Left ventricle myocardium superior (tissue), 1 donor: ENCODE measurements around the gene EVI5L. TPM values are rescaled to one million over a fixed set of nuclear protein-coding genes. Genes with fewer than 3 reads are reported as not detected.

Experiments used
- ATAC-seq: fragments of 200-7000 bp; cut with Tn5 transposase; one replicate; pipeline ENCODE4 v1.9.1; 2020; ENCODE audit warnings: mild to moderate bottlenecking, moderate library complexity
- DNase-seq: peaks from one replicate; pipeline ENCODE4 v3.0.0-alpha.2; 2020
- intact Hi-C: fragments of 100-400 bp; cut with micrococcal nuclease; formaldehyde crosslinking; loops from one replicate; pipeline ENCODE4 v1.11.0; 2022
- total RNA-seq: library from RNA; stranded (reverse); fragmentation: NEBNext Ultra II Directional; extraction: Animal tissue kit (Norgen Biotek cat#: 25700); gene quantifications from one replicate; pipeline ENCODE4 v1.2.1, GENCODE V29; 2021
- donor health status: DM: no; HTN: yes; CAD: no; lungs with severe emphysema.

EVI5L gene
- total RNA-seq, 1 donor from 2014 or later, result 23.5 TPM

DNA sequence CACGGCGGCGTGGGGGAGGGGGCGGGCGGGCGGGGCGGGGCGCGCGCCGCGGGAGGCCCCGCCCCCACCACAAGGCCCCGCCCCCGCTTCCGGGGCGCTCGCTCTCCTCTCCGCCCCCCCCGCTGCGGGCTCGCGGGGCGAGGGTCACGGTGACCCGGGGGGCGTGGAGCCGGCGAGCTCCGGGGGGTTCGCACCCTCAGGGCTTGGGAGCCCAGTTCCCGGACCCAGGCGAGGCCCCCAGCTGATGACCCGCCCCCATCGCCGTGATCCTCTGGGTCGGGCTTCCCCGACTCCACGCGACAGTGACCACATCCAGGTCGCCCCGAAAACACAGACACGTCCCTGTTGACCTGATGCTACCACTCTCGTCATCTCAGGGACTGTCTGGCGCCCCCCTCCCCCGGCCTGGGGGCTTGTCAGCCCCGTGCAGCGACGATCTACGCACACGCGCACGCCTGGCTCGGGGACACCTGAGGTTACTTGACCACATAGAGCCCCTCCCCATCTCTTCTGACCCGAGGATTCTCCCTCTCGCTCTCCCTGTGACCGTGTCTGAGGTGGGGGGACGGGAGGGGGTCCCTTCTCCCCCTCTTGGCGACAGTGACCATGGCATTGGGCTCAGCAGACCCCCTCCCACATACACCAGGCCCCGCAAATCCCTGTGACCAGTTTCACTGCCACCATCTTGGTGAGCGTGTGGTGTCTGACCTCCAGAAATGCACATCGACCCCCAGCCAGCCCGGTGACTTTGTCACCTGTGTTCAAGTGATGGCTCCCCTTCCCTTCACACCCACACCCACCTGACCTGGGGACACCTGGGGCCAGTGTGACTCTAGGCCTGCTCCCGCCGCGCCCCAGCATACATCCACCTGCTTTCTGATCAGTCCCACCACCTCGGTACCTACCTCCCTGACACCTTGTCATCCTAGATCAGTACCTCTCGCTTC is 74.3 kb downstream of the EVI5L start:
- intact Hi-C loops, result no loop called here

DNA sequence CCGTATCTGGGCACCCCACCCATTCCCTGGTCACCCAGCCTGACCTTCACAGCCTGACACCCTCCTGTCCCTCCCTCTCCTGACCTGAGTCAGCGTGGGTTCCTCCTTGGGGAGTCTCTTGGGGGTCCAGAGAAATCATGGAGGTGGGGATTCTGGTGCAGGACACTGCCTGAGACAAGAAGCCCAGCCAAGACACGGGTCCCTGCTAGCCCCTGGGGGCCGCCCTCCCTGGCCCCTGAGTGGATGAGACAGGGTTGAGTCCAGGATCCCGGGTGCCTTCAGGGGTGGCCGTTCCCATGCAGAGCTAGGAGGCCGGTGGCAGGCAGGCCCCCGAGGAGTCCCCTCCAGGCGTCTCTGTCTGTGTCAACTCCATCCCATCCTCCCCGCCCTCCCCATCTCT is 75.2 kb downstream of the EVI5L start:
- DNase-seq, result no peak
- intact Hi-C loops, result no loop called here
- no peak for ATAC-seq

More for the DNA sequence above, 74.3 kb downstream of the EVI5L start:
- ATAC-seq (peak; percentile 55), DNase-seq (peak; percentile 79)

DNA sequence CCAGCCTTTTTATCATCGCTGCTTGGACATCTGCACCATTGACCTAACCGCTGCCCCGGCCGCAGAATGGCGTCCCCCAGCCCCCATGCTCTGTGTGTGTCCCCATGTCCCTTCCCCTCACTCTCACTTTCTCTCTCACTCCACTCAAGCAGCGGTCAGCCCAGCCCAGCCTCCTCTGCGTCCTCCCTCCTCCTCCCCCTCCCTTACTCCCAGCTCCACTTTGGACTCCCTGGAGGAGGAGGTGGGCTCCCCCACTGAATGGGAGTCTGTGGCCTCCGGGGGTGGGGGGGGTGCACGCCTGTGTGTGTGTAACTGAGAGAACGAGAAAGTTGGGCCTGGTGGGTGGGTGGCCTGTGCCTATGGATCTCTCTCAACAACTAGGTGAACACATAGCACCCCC is 75.8 kb downstream of the EVI5L start:
- no peak for DNase-seq
- no peak for ATAC-seq
- intact Hi-C loops, result no loop called here

DNA sequence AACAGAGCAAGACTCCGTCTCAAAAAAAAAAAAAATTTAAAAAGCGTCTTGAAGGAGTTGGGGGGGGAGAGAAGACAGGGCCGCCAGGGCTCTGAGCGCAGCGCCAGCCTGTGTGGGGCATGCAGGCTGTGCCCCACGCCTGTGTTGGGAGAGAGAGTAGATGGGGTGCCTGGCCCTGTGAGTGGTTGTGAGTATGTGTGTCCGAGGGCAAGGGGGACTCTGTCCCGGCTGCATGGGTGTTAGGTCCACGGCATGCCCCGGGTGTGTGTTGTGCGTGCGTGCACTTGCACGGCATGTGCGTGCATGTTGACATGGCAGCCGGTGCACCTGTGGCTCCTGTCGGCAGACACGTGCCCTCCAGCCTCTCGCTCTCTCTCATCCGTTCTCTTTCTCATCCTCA is 77.1 kb downstream of the EVI5L start:
- intact Hi-C loops, result no loop called here
- DNase-seq, result no peak
- no peak for ATAC-seq

DNA sequence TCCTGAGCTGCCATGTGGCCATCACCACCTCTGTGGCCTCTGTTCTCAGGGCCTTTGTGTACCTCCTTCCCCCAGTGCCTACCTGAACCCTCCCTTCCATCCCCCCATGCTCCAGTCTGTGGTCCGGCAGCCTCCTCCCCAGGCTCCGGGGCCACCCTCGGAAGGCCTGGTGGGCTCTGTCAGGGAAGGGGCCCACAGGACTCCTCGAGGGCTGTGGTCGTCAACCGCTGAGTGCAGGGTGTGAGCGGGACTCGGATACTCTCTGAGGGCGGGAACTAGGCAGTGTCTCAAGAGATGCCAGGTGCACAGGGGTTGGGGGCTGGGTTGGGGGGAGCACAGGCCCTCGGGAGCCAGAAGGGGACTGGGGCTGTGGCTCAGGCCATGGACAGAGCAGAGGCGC is 77.5 kb downstream of the EVI5L start:
- intact Hi-C loops, result no loop called here
- DNase-seq (no peak), ATAC-seq (no peak)

DNA sequence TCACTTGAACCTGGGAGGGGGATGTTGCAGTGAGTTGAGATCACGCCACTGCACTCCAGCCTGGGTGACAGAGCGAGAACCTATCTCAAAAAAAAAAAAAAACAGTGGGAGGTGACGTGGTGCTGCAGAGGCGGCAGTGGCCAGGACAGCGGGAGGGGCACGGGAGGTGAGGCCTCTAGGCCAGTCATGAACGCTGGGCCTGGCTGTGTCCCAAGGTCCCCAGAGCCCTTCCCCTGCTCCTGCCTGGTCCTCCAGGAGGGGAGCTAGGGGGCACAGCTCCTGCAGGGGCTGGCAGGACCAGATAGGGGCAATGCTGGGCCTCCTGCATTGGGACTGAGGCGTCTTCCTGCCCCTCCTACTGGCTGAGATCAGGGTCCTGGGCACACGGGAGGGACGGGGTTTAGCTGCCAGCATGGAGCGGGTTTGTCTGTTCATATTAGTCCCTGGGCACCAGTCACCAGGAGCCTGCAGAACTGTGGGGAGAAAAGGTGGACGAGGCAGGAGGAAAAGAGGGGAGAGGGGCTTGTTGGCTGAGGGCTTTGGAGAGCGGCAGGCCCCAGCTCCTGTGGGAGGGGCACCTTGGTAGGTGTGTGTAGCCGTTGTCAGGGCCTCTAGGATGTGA is 78.2 kb downstream of the EVI5L start:
- ATAC-seq (no peak), DNase-seq (no peak)
- intact Hi-C loops, result no loop called here

DNA sequence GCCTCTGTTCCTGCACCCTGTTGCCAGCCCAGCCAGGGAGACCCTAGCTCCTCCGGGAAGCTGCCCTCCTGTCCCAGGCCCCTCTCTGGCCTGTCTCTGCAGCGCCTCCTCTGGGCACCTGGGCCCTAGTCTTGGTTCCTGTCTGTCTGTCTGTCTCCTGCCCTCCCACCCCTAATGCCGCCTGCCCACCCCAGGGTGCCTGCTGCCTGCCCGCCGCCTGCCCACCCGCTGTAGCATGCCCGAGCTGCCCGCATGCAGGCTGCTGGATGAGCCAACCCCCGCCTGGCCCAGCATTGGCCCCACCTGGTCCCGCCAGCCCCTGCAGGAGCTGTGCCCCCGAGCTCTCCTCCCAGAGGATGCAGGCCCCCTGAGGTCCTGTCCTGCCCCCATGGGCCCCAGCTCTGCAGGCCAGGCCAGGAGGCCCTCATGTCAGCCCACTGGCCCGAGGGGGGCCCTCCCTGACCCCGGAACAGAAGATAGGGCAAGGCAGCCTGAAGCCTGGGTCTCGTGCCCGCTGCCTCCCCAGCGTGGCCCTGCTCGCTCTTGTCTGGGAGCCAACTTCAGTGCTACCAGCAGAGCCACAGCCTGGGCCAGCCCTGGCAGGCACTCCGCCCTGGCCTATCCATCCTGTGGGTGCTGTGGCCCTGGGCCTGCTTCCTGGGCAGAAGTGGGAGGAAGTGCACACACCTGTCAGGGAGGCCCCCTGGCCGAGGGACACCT is 78.9 kb downstream of the EVI5L start:
- DNase-seq (peak; percentile 36), ATAC-seq (no peak)
- intact Hi-C loops, result no loop called here

DNA sequence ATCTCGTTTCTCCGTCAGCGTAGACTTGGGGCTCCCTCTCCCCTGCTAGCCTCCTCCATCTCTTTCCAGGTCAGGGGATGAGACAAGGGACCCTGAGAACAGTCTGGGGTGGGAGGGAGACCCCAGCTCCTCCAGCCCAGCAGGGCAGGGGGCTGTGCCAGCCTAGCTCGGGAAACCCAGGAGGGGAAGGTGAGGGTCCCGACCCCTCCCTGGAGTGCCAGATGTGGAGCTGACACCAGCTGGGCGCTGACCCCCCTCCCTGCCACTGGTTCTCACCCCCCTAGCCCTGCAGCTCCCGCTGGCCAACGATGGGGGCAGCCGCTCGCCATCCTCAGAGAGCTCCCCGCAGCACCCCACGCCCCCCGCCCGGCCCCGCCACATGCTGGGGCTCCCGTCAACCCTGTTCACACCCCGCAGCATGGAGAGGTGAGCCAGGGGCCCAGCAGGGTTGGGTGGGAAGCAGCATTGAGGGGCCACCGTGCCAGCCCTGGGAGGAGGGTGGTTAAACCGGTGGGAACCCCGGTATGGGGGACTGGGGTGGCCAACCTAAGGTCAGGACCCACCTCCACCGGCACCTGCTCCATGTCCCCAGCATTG is 79.6 kb downstream of the EVI5L start:
- intact Hi-C loops, result no loop called here
- peak; percentile 23 for DNase-seq
- no peak for ATAC-seq

DNA sequence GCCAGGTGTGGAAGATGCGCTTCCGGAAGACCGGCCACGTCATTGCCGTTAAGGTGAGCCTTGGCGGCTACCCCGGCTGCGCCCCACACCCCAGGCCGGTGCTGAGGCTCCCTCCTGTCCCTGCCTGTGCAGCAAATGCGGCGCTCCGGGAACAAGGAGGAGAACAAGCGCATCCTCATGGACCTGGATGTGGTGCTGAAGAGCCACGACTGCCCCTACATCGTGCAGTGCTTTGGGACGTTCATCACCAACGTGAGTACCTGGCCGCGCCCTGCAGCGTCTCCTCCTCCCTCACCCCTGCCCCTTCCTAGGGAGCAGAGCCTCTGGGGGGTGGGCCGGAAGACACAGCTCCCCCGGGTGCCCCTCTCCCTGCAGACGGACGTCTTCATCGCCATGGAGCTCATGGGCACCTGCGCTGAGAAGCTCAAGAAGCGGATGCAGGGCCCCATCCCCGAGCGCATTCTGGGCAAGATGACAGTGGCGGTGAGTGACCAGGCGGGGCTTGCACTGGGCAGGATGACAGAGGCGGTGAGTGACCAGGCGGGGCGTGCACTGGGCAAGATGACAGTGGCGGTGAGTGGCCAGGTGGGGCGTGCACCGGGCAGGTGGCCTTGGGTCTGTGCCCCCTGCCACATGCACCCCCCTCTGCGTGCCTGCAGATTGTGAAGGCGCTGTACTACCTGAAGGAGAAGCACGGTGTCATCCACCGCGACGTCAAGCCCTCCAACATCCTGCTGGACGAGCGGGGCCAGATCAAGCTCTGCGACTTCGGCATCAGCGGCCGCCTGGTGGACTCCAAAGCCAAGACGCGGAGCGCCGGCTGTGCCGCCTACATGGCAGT is 80.5 kb downstream of the EVI5L start:
- no peak for DNase-seq
- intact Hi-C loops, result no loop called here
- ATAC-seq, result no peak

DNA sequence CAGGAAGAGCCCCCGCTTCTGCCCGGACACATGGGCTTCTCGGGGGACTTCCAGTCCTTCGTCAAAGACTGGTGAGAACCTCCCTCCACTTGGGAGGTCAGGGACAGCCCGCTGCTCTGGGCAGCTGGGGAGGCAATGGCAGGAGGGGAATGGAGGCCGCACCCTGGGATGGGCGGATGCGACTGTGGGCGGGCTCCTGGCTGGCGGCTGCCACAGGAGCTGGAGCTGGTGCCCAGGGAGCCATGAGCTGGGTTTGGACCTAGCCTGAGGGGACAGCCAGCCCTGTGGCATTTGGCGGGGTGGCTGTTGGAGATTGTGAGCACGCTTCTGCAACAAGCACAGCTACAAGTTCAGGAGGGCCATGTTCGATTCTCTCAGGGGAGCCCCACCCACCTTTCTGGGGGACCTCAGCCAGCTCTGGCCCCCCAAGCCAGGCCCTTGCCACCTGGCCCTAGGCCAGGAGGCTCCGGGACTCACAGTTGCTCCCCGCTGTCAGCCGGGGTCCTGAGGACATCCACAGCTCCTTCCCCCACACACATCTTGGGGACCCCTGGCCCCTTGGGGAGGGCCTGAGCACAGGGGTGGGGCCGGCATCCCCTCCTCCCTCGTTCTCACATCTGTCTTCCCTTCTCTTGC is 81.6 kb downstream of the EVI5L start:
- intact Hi-C loops, result no loop called here
- ATAC-seq, result no peak
- no peak for DNase-seq

DNA sequence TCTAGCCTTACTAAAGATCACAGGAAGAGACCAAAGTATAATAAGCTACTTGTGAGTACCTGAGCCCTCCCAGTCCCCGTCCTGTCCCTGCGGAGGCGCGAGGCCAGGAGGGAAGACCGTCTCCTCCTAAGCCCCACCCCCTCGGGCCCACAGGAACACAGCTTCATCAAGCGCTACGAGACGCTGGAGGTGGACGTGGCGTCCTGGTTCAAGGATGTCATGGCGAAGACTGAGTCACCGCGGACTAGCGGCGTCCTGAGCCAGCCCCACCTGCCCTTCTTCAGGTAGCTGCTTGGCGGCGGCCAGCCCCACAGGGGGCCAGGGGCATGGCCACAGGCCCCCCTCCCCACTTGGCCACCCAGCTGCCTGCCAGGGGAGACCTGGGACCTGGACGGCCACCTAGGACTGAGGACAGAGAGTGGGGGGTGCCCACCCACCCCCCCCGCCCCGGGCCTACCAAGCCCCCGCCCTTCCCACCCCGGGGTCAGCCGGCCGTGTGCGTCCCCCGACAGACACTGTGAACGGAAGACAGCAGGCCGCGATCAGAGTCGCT is 82.2 kb downstream of the EVI5L start:
- DNase-seq, result no peak
- ATAC-seq, result no peak
- intact Hi-C loops, result no loop called here

DNA sequence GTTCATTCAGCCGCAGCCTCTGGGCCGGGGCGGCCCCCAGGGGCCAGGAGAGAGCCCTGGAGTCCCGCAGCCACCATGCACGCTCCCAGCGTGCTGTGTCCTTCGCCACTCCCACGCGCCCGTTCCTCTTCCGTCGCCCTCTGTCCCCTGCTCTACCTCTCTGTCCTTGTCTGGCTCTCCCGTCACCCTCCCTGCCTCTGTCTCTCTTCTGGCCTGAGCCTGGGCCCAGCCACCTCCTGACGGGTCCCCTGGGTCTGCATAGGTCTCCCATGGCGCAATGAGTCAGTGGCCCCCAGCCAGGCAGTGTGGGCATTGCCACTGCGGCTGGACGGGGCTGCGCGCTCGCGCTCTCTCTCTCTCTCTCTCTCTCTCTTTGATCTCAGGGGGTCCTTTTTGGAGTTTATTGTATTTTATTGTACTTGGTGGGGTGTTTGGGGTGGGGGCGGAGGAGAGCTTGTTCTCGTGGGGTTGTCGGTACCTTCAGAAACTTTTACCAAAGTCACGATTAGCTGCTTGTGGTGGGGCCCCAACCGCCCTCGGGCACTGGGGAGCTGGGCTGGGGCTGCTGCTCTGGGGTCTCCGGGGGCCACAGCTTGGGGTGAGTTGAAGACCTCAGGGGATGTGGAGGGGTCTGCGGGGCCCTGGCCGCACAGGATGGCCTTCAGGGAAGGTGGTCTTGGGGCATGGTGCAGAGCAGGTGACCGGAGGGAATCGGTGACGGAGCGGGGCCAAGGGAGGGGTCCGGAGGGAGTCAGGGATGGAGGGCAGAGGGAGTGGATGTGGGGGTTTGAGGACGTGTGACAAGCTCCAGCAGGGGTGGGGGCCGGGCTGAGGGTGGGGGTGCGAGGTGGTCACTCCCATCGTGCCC is 82.9 kb downstream of the EVI5L start:
- DNase-seq (no peak), ATAC-seq (no peak)
- intact Hi-C loops, result no loop called here

DNA sequence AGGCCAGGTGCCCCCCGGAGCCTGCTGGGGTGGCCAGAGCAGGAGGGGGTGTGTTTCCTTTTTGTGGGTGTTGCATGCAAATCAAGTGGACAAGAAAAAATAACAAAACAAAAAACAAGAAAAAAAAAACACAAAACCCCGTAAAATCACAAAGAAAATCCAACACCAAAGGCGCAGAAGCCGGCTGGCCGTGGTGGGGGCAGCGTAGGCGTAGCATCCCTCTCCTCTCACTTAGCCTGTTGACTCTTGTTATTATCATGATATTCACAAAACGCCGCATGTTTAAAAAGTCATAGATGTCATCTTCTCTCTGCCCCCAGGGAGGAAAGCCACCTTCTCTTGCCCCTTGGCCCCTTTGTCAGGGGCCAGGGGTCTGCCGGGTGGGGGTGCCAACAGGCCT is 83.6 kb downstream of the EVI5L start:
- ATAC-seq, result no peak
- intact Hi-C loops, result no loop called here
- DNase-seq, result no peak

DNA sequence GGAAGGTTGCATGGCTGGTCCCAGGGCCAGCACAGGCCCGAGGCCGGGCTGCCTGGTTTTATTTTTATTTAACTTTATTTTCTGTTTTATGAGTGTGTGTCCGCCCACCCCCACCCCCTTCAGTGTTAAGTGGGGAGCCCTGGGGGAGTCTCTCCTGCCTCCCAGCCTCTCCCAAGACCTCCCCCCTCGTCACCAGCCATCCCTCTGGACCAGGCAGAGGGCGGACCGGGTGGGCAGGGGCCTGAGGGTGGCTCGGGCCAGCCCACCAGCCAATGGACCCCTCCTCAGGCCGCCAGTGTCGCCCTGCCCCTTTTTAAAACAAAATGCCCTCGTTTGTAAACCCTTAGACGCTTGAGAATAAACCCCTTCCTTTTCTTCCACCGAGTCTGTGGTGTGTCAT is 84.1 kb downstream of the EVI5L start:
- intact Hi-C loops, result no loop called here
- no peak for DNase-seq
- ATAC-seq, result no peak
